ENCODE measurements around the gene AP1M1.

AP1M1 gene

DNA sequence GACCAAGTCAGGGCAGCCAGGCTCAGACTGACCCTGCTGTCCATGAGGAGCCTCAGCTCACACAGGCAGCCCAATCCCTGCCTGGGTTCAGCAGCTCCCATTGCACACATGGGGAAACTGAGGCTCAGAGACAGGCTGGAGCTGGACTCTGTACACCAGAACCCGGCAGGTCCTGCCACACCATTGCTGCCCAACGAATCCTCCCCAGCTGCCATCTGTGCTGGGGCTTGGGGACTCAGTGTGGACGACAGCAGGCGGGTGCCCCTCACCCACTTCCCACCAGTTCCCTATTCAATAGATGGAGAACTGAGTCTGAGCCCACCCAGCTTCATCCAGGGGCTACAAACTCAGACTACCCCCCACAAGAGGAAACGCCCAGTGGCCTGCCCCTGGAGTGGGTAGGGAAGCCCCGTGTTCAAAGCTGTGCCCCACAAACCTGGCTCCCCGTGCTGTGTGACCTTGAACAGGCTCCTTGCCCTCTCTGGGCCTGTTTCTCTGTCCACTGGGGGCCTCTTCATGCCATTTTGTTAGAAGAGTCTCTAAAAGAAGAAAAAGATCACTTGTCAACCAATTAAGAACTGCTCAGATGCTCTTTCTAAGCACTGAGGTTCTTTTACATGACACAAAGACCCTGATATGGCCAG is 50.8 kb downstream of the AP1M1 start:
- Histone ChIP-seq H3K9ac (no peak overlapping the region), H3K27me3 (ENCODE audit: insufficient read depth, low read depth) (no peaks in the 10 kb centered on the region; the same call in 1 of the 2 replicates), H4K20me1 (ENCODE audit: insufficient read depth) (no peaks in the 10 kb centered on the region), H2AFZ (ENCODE audit: low read depth) (no peak overlapping the region), H3K4me1 (ENCODE audit: low read depth, poor library complexity, severe bottlenecking) (peaks cover 7% of the 10 kb centered on the region), H3K4me2 (no peak overlapping the region), H3K36me3 (ENCODE audit: insufficient read depth) (no peaks in the 10 kb centered on the region), H3K4me3 (IDR thresholded peaks at IDR 0.05; ENCODE audit: insufficient read depth, low read depth, low read length) (no peak overlapping the region), H3K27ac (no peak overlapping the region), H3K79me2 (ENCODE audit: insufficient read depth, low read depth) (no peaks in the 10 kb centered on the region)
- TF ChIP-seq, protein P1, sequence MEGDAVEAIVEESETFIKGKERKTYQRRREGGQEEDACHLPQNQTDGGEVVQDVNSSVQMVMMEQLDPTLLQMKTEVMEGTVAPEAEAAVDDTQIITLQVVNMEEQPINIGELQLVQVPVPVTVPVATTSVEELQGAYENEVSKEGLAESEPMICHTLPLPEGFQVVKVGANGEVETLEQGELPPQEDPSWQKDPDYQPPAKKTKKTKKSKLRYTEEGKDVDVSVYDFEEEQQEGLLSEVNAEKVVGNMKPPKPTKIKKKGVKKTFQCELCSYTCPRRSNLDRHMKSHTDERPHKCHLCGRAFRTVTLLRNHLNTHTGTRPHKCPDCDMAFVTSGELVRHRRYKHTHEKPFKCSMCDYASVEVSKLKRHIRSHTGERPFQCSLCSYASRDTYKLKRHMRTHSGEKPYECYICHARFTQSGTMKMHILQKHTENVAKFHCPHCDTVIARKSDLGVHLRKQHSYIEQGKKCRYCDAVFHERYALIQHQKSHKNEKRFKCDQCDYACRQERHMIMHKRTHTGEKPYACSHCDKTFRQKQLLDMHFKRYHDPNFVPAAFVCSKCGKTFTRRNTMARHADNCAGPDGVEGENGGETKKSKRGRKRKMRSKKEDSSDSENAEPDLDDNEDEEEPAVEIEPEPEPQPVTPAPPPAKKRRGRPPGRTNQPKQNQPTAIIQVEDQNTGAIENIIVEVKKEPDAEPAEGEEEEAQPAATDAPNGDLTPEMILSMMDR (conservative IDR thresholded peaks at IDR 0.05; ENCODE audit: low read depth, low read length) = no peak

DNA sequence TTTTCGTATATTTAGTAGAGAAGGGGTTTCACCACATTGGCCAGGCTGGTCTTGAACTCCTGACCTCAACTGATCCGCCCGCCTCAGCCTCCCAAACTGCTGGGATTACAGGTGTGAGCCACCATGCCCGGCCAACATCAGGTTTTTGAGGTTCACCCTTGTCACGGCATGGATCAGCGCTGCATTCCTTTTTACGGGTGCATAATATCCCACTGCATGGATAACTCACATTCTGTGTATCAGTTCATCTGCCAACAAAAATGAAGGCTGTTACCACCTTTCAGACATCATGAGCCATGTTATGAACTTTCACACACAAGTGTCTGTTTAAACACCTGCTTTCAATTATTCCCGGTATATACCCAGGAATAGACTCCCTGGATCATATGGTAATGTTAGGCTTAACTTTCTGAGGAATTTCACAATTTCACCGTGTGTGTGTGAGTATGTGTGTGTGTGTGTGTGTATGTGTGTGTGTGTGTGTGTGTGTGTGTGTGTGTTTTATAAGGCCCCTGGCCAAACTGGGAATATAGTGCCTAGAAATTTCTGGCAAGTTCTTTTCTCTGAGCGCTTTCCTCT is 52.2 kb downstream of the AP1M1 start:
- H3K27me3 ChIP-seq (ENCODE audit: insufficient read depth, low read depth) = no peaks in the 10 kb centered on the region
- H3K79me2 ChIP-seq (ENCODE audit: insufficient read depth, low read depth) = no peaks in the 10 kb centered on the region
- TF ChIP-seq, protein P1 (conservative IDR thresholded peaks at IDR 0.05; ENCODE audit: low read depth, low read length) = no peak
- H3K9ac ChIP-seq = no peak overlapping the region
- no peaks in the 10 kb centered on the region for H4K20me1 ChIP-seq (ENCODE audit: insufficient read depth)
- H3K36me3 ChIP-seq (ENCODE audit: insufficient read depth) = no peaks in the 10 kb centered on the region
- no peak overlapping the region for H3K27ac ChIP-seq
- no peak overlapping the region for H3K4me2 ChIP-seq
- no peaks in the 10 kb centered on the region for H3K4me1 ChIP-seq (ENCODE audit: low read depth, poor library complexity, severe bottlenecking)
- no peak overlapping the region for H2AFZ ChIP-seq (ENCODE audit: low read depth)
- H3K4me3 ChIP-seq (IDR thresholded peaks at IDR 0.05; ENCODE audit: insufficient read depth, low read depth, low read length) = no peak overlapping the region

DNA sequence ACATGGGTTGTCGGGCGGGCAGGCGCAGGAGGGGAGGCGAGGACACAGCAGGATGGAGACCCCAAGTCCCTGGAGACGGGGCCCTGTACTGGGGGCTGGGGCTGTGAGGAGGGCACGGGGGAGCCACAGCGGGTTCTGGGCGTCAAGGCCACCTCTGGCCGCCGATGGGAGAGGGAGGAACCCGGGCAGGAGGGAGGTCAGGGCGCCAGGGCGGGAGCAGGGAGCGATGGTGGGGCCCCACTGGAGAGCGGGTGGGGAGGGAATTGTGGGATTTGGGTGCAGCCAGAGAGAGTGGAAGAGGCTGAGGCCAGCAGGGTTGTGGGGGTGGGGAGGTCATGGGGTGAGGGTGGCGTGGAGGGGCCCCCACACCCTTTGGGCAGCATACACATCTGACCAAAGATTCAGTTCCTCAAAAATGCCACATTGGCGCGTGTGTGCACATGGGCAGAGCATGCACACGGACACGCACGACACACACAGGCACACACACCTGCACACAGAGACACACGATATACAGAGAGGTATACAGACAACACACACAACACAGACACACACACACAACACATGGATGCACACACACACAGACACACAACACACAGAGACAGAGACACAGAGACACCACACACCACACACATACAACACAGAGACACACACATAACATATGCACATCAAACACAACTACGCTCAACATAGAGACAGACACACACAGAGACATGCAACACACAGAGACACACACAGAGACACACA is 54.9 kb downstream of the AP1M1 start:
- no peaks in the 10 kb centered on the region for H4K20me1 ChIP-seq (ENCODE audit: insufficient read depth)
- H3K9ac ChIP-seq = no peak overlapping the region
- TF ChIP-seq, protein P1 (conservative IDR thresholded peaks at IDR 0.05; ENCODE audit: low read depth, low read length) = no peak
- no peak overlapping the region for H3K4me3 ChIP-seq (IDR thresholded peaks at IDR 0.05; ENCODE audit: insufficient read depth, low read depth, low read length)
- no peaks in the 10 kb centered on the region for H3K79me2 ChIP-seq (ENCODE audit: insufficient read depth, low read depth)
- H3K27ac ChIP-seq = no peak overlapping the region
- no peaks in the 10 kb centered on the region for H3K36me3 ChIP-seq (ENCODE audit: insufficient read depth)
- no peaks in the 10 kb centered on the region for H3K4me1 ChIP-seq (ENCODE audit: low read depth, poor library complexity, severe bottlenecking)
- no peak overlapping the region for H2AFZ ChIP-seq (ENCODE audit: low read depth)
- no peaks in the 10 kb centered on the region for H3K27me3 ChIP-seq (ENCODE audit: insufficient read depth, low read depth)
- no peak overlapping the region for H3K4me2 ChIP-seq

GRCh38 chr19:16254851-16255408 is 57.2 kb downstream of the AP1M1 start:
- Histone ChIP-seq H3K27me3 (ENCODE audit: insufficient read depth, low read depth) (no peaks in the 10 kb centered on the region), H3K27ac (no peak overlapping the region), H3K9ac (no peak overlapping the region), H4K20me1 (ENCODE audit: insufficient read depth) (no peaks in the 10 kb centered on the region), H3K36me3 (ENCODE audit: insufficient read depth) (no peaks in the 10 kb centered on the region), H3K4me2 (no peak overlapping the region), H3K4me3 (IDR thresholded peaks at IDR 0.05; ENCODE audit: insufficient read depth, low read depth, low read length) (no peak overlapping the region), H3K4me1 (ENCODE audit: low read depth, poor library complexity, severe bottlenecking) (no peaks in the 10 kb centered on the region), H3K79me2 (ENCODE audit: insufficient read depth, low read depth) (no peaks in the 10 kb centered on the region), H2AFZ (ENCODE audit: low read depth) (no peak overlapping the region)
- TF ChIP-seq, protein P1 (conservative IDR thresholded peaks at IDR 0.05; ENCODE audit: low read depth, low read length) = no peak

Data from KMS-11 (cell line).